GM18519 (cell line): ENCODE data around the gene DGKQ.
"Not testable (repeated sequence)": the region's sequence is repeated elsewhere in the genome, so short reads cannot be mapped to it uniquely, and the experiment has no call there.

Source experiments
- ATAC-seq: cut with Tn5 transposase; IDR thresholded peaks from one replicate; pipeline ENCODE4 v1.9.1; 2021; ENCODE audit warnings: mild to moderate bottlenecking, moderate library complexity; ENCODE audit not compliant: unreplicated experiment, low FRiP score

DGKQ gene

GRCh38 chr4:1011022-1011665, 37.8 kb upstream of the DGKQ start, which contains the start of gene FGFRL1:
FGFRL1 (plus strand) TSS chr4:1011626; CDS start chr4:1012486, 860 bp downstream.
- ATAC-seq: no peak

DNA sequence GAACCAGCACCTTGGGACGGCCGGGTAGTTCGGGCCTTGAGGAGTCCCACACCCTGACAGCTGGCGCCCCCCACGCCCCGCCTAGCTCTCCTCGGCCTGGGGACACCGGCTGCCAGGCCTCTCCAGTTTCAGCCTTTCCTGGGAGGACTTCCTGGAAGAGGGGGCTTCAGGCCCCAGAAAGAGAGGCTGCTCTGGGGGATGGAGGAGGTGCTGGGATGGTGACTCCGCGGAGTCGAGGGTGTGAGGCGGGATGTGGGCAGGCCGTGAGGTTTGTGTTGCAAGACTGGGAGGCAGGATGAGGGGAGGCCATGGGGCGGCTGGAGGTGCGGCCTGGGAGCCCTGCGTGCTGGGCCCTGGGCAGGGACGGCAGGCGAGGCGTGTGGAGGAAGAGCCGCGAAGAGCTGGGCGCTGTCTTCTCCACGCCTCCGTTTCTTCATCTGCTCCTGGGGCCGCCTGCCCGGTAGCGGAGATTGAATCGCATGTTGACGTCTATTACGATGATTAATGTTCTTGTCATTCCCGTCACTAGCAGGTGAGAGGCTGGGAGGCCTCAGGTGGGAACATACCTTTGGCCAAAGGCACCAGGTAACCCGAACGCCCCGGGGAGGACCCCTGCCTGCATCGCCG, 37.1 kb upstream of the DGKQ start:
- no peak for ATAC-seq

DNA sequence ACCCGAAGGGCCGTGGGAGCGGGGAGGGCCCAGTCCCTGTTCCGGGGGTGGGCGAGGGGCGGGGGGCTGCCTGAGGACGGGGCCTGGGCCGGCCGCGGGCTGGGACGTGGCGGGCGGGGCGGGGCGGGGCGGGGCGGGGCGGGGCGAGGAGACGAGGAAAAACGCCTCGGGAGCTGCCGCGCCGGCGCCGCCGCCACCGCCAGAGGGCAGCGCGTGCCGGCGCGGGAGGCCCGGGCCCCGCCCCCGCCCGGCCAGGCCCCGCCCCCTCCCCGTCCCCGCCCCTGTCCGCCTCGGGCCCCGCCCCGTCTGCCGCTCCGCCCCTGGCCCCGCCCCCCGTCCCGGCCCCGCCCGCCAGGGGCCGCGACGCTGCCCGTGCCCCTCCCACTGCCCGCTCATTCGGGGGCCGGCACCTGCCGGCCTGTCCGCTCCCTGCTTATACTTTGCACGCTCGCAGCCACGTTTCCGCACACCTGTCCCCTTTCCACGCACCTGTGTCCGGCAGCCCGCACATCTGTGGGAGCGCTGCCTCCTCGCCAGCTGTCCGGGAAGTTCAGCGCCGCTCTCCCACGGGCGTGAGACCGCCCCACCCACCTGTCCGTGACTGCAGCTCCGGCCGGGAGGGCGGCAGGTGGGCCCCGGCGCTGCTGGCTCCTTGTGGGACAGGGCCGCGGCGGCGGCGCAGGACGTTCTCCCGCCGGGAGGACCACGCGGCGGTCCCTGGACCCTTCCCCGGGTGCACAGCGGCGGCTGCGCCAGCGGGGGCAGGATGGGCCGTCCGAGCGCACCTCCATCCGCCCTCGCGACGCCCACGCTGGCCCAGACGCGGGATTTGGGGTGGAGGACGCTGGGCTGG, 36.4 kb upstream of the DGKQ start:
- no peak for ATAC-seq

DNA sequence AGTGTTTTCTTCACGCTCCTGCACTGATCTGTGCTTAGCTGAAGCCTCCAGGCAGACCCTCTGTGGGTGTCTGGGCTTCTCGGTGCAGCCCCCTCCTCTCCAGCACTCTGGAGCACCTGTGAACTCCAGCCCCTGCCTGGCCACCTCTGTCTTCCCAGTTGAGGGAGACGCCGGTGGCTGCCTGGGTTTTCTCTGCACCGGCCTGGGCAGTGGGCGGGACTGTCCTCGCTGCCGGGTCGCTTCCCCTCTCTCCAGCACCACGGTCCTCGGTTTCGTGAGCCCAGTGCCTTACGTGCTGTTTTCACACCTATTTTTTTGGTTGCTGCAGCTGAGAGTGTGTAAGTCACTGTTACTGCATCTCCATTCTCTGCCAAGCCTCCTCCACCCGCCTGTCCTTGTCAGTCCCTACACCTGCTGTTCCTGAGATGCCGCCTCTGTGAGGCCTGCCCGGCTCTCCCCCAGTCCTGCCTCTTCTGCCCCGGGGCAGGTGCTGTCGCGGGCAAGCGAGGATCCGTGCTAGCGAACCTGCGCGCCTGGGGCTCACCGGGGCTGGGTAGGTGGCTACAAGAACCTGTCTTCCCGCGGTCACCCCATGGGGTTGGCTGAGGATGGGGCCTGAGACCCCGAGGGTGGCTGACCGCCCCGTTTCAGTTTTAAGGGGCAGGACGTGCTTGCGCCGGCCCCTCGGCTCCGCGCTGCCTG, 35.6 kb upstream of the DGKQ start:
- no peak for ATAC-seq

DNA sequence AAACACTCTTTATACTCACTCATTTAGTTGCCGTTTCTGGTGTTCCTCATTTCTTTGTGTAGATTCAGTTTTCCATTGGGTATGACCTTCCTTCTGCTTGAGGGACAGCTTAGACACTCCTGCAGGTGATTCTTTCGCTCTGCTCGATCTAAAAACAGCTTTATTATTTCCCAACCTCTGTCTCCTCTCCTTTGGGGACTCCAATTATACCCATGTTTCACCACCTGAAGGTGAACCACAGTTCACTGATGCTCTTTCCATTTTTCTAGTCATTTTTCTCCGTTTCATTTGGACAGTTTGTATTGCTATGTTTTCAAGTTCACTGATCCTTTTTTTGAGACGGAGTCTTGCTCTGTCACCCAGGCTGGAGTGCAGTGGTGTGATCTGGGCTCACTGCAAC, 33.5 kb upstream of the DGKQ start:
- no peak for ATAC-seq

- ATAC-seq: no peak
Measured at GRCh38 chr4:1004557-1005485, 31.5 kb upstream of the DGKQ start.

GRCh38 chr4:1004071-1004418, 30.7 kb upstream of the DGKQ start:
- no peak for ATAC-seq

DNA sequence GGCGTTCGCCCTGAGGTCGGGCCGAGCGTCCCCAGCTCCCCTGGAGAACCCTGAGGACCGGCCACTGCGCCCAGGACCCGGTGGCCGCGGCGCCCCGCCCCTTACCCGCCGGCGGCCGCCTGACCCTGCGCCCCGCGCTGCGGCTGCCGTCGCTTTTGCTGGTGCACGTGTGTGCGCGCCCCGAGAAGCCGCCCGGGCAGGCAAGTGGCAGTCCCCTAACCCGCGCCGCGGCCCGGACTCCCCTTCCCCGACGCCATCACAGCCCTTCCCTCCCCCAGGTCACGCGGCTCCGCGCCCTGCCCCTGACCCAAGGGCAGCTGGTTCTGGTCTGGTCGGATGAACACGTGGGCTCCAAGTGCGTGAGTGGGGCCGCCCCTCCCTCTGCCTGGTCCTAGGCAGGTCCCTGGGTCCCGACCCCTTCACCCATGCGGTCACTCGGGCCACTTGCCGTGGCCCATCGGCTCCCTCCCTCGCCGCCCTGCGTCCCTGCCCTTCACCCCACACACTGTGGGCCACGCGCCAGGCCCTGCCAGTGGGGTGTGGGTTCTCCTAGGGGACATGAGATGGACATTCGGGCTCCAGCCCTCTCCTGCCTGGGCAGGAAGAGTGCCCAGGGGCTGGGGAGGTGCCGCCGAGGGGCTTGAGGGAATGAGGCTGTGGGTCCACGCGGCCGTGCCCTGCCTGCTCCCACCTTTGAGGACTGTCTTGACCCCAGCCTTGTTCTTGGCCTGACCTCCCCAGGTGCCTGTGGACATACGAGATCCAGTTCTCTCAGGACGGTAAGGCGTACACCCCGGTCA, 30.1 kb upstream of the DGKQ start:
- ATAC-seq: no peak

DNA sequence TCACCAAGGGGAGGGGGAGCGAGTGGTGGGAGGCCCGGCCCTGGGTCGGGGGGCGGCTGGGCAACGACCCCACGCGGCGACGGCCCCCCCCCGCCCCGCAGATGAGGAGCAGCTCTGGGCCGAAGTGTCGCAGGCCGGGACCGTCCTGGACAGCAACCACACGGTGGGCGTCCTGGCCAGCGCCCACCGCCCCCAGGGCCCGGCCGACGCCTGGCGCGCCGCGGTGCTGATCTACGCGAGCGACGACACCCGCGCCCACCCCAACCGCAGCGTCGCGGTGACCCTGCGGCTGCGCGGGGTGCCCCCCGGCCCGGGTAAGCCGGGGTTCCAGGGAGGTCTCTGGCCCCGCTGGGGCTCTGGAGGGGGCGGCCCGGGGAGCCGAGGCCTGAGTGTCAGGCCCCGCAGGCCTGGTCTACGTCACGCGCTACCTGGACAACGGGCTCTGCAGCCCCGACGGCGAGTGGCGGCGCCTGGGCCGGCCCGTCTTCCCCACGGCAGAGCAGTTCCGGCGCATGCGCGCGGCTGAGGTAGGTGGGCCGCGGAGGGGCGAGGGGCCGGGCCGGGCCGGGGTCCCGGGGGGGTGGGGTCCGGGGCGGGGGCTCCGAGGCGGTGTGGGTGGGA, 29.4 kb upstream of the DGKQ start:
- no peak for ATAC-seq

DNA sequence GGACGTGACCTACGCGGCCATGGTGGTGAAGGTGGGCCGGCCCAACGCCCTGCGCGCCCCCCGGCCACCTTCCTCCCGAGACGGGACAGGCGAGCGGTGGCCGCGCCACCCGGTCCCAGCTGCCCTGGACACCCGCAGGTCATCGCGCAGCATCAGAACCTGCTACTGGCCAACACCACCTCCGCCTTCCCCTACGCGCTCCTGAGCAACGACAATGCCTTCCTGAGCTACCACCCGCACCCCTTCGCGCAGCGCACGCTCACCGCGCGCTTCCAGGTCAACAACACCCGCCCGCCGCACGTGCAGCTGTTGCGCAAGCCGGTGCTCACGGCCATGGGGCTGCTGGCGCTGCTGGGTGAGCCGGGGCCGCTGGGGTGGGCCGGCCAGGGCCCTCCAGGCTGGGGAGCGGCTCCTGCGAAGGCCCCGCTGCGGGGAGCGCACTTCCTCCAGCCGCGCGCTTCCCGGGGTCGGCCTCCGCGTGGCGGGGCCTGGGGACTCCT, 28.8 kb upstream of the DGKQ start:
- no peak for ATAC-seq

DNA sequence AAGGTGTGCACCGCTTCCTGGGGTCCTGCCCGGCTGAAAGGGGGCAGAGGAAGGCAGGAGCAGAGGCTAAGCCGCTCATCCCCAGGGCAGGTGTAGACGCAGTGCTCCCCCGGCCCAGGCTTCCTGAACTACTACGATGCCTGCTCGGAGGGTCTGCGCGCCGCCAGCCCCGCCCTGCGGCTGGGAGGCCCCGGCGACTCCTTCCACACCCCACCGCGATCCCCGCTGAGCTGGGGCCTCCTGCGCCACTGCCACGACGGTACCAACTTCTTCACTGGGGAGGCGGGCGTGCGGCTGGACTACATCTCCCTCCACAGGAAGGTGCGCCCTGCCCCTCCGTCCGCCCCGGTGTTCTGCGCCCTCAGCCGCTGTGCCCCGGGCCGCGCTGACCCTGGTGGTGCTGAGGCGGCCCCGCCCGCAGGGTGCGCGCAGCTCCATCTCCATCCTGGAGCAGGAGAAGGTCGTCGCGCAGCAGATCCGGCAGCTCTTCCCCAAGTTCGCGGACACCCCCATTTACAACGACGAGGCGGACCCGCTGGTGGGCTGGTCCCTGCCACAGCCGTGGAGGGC, 28.3 kb upstream of the DGKQ start:
- no peak for ATAC-seq

GRCh38 chr4:1000686-1001260, 27.4 kb upstream of the DGKQ start:
- no peak for ATAC-seq

DNA sequence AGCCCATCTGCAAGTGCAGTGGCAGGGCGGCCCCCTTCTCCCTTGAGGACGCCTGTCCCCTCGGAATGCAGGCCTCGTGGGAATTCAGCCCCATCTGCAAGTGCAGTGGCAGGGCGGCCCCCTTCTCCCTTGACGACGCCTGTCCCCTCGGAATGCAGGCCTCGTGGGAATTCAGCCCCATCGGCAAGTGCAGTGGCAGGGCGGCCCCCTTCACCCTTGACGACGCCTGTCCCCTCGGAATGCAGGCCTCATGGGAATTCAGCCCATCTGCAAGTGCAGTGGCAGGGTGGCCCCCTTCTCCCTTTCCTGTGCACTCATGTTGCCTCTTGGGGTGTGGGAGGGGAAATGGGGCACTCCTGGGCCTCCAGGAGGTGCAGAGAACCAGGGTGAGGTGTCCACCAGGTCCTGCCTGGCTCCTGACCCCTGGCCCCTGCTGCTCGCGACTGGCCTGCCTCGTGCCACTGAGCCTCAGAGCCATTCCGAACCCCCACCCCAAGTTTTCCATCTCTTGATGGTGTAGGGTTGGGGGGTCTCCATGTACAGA, 26.6 kb upstream of the DGKQ start:
- no peak for ATAC-seq

- ATAC-seq: not testable (repeated sequence)
Measured at GRCh38 chr4:999240-999863, 26.0 kb upstream of the DGKQ start.

- no peak for ATAC-seq
Measured at GRCh38 chr4:998096-998691, 24.8 kb upstream of the DGKQ start.

DNA sequence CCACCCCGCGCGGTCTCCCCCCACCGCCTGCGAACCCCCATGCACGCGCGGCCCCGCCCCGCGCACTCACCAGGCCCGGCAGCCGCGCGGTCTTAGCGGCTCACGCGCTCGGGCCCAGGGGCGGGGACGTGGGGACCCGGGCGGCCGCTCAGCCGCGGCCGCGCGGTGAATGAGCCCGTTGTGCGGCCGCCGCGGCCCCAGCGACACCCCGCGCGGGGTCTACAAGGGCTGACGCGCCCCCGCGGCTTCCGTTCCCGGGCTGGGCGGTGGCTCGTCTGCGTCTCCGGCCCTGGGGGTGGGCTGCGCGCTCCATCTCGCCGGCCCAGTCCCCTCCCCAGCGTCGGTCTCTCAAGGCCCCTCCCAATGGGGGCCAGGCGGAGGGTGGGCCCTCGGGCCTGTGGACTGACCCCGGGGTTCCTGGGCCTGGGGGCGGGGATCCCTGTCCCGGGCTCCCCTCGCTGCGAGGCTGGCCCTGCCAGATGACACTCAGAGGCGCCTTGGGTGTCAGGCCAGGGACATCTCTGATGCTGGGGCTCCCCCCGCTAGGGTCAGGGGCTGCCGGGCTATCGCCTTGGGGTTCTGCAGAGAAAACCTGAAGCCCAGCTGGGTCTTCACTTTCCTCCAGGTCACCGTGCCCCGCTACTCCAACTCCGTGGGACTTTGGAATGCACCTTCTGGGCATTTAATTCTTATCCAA, 24.2 kb upstream of the DGKQ start:
- no peak for ATAC-seq
